GM18907 (cell line): ENCODE results near the gene KRTAP10-8.
"Not testable (repeated sequence)": the region's sequence is repeated elsewhere in the genome, so short reads cannot be mapped to it uniquely, and the experiment has no call there.

Experiments used
- ATAC-seq: cut with Tn5 transposase; IDR thresholded peaks from one replicate; pipeline ENCODE4 v1.9.1; 2021; ENCODE audit warnings: mild to moderate bottlenecking, moderate library complexity; ENCODE audit not compliant: unreplicated experiment

Gene KRTAP10-8

GRCh38 chr21:44643741-44644310, 31.9 kb downstream of the KRTAP10-8 start:
- ATAC-seq: no peak

GRCh38 chr21:44644878-44645277, 33.0 kb downstream of the KRTAP10-8 start:
- no peak for ATAC-seq

- not testable (repeated sequence) for ATAC-seq
Observed at GRCh38 chr21:44646366-44647221, 34.7 kb downstream of the KRTAP10-8 start, which contains the start of gene KRTAP10-11. KRTAP10-11 (plus strand) TSS chr21:44646414; CDS start chr21:44646459, 45 bp downstream.

- no peak for ATAC-seq
Observed at GRCh38 chr21:44647222-44647552, 35.3 kb downstream of the KRTAP10-8 start.

- no peak for ATAC-seq
Observed at GRCh38 chr21:44648557-44649311, 36.9 kb downstream of the KRTAP10-8 start.

GRCh38 chr21:44649521-44650100, 37.7 kb downstream of the KRTAP10-8 start:
- no peak for ATAC-seq

- ATAC-seq: no peak
Observed at GRCh38 chr21:44650265-44650972, 38.5 kb downstream of the KRTAP10-8 start.

GRCh38 chr21:44650973-44651675, 39.2 kb downstream of the KRTAP10-8 start:
- ATAC-seq: no peak

- ATAC-seq: no peak
Observed at GRCh38 chr21:44653123-44653522, 41.2 kb downstream of the KRTAP10-8 start.

- no peak for ATAC-seq
Observed at GRCh38 chr21:44653656-44654575, 42.0 kb downstream of the KRTAP10-8 start.

GRCh38 chr21:44654576-44655175, 42.8 kb downstream of the KRTAP10-8 start, which contains the start of gene KRTAP12-4:
KRTAP12-4 (minus strand) TSS chr21:44654659; CDS start chr21:44654614, 45 bp downstream.
- ATAC-seq: no peak

GRCh38 chr21:44656868-44657267, 45.0 kb downstream of the KRTAP10-8 start:
- no peak for ATAC-seq

- ATAC-seq: no peak
Observed at GRCh38 chr21:44657635-44658540, 46.0 kb downstream of the KRTAP10-8 start, which contains the start of gene KRTAP12-3. KRTAP12-3 (plus strand) TSS chr21:44657932; CDS start chr21:44657980, 48 bp downstream.

- ATAC-seq: no peak
Observed at GRCh38 chr21:44658541-44658910, 46.6 kb downstream of the KRTAP10-8 start.

GRCh38 chr21:44658913-44659595, 47.2 kb downstream of the KRTAP10-8 start:
- ATAC-seq: no peak

- not testable (repeated sequence) for ATAC-seq
Observed at GRCh38 chr21:44661567-44661966, 49.7 kb downstream of the KRTAP10-8 start.
